Cardiac muscle cell (in vitro differentiated cells and primary cell): ENCODE measurements around the gene ENTREP1. TPM values are rescaled to one million over a fixed set of nuclear protein-coding genes. Genes with fewer than 3 reads are reported as not detected.

Experiments used
- DNase-seq, 2 donors: peaks; one replicate each; pipeline versions ENCODE4 v3.0.0 to v3.0.0-alpha.2; 2010 to 2017; ENCODE audit warnings: low read depth in 1 of 2, low spot score in 1 of 2
- H3K27ac ChIP-seq: fragments of 200-600 bp; sonication (generic); 2 replicates; pipeline ENCODE4 v1.5.1; 2016
- H3K27me3 ChIP-seq: fragments of 200-600 bp; sonication (generic); 2 replicates; pipeline ENCODE4 v1.6.0; 2016; ENCODE audit warnings: control low read depth
- H3K36me3 ChIP-seq: fragments of 200-600 bp; sonication (generic); 2 replicates; pipeline ENCODE4 v1.5.1; 2016; ENCODE audit warnings: control low read depth
- H3K4me1 ChIP-seq: fragments of 200-600 bp; sonication (generic); 2 replicates; pipeline ENCODE4 v1.8.1; 2017; ENCODE audit warnings: low read depth, mild to moderate bottlenecking, mixed run types
- H3K4me3 ChIP-seq: fragments of 200-600 bp; sonication (generic); 2 replicates; pipeline ENCODE4 v1.5.1; 2016; ENCODE audit warnings: mild to moderate bottlenecking
- H3K9me3 ChIP-seq: fragments of 200-600 bp; sonication (generic); 2 replicates; pipeline ENCODE4 v1.5.1; 2017; ENCODE audit warnings: low read depth, mild to moderate bottlenecking, control low read depth
- CTCF ChIP-seq: IDR thresholded peaks from 2 replicates; pipeline ENCODE4 v1.5.1; 2012; ENCODE audit warnings: low read depth, mild to moderate bottlenecking, low read length
- polyA plus RNA-seq: library from polyadenylated mRNA; unstranded; fragments of >200 nt; fragmentation: Nextera tagmentation; extraction: Ambion mirVana; gene quantifications from 2 replicates; pipeline ENCODE4 v1.2.1, GENCODE V29; 2016
- total RNA-seq: library from RNA; depleted of rRNA; stranded (reverse); fragments of >200 nt; gene quantifications from 2 replicates; pipeline ENCODE4 v1.2.3, GENCODE V29; 2016

The ENTREP1 gene
- total and polyA plus RNA-seq, 2 experiments from 2014 or later = 176 to 180 TPM

DNA sequence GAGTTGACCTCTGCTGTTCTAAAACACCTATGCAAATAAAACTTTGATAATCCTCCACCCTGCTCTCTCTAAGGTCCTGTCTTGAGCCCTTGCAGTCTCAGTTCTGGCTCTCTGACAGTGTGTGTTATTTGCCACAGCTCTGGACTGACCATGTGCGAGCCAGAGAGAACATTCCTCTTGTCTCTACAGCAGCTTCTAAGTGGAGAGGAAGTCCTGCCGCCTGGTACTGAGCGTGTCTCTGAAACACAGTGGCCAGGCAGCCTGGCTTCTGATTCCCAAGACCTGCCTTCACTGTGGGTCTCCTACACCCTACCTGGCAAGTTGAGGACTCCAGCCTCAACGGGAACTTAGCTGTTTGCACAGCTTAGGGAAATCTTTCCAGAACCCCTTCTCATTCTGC is 61.6 kb downstream of the ENTREP1 start:
- Histone ChIP-seq H3K4me1 (peaks cover 25% of the 10 kb centered on the region), H3K27ac (peak overlapping the region; percentile 28), H3K9me3 (no peaks in the 10 kb centered on the region), H3K27me3 (no peaks in the 10 kb centered on the region), H3K4me3 (no peak overlapping the region), H3K36me3 (peaks cover 85% of the 10 kb centered on the region)
- DNase-seq = no peak
- TF ChIP-seq CTCF = no peak

- Histone ChIP-seq H3K4me3 (no peak overlapping the region), H3K27me3 (no peaks in the 10 kb centered on the region), H3K9me3 (no peaks in the 10 kb centered on the region), H3K4me1 (peaks cover 31% of the 10 kb centered on the region), H3K36me3 (peaks cover 82% of the 10 kb centered on the region), H3K27ac (peak overlapping the region; percentile 44)
- TF ChIP-seq CTCF = no peak
- DNase-seq = no peak
Measured at GRCh38 chr9:69388596-69388995, 63.6 kb downstream of the ENTREP1 start.

- peak in 1 of 2 donors; percentile 42 for DNase-seq
- Histone ChIP-seq H3K36me3 (peaks cover 80% of the 10 kb centered on the region), H3K4me1 (peaks cover 31% of the 10 kb centered on the region), H3K4me3 (no peak overlapping the region), H3K27me3 (no peaks in the 10 kb centered on the region), H3K27ac (peak overlapping the region; percentile 44), H3K9me3 (no peaks in the 10 kb centered on the region)
- no peak for TF ChIP-seq CTCF
Measured at GRCh38 chr9:69389437-69389995, 64.5 kb downstream of the ENTREP1 start.

DNA sequence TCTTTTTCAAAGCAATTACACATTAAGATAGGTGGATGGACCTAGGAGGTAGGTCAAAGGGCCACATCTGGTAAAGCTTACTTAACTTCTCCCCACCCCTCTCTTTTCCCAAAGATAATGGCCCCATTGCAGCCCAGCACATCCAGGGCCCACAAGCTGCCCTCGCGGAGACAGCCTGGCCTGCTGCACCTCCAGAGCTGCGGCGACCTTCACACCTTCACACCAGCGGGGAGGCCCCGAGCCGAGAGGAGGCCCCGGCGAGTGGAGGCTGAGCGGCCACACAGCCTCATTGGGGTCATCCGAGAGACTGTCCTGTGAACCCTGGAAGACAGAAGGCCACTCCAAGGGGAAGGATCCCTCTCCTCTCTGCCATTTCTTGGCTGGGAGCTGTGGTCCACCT is 66.5 kb downstream of the ENTREP1 start:
- Histone ChIP-seq H3K27ac (peak overlapping the region; percentile 77), H3K27me3 (no peaks in the 10 kb centered on the region), H3K4me1 (peaks cover 31% of the 10 kb centered on the region), H3K4me3 (no peak overlapping the region), H3K36me3 (peaks cover 78% of the 10 kb centered on the region), H3K9me3 (no peaks in the 10 kb centered on the region)
- no peak for TF ChIP-seq CTCF
- DNase-seq = no peak

DNA sequence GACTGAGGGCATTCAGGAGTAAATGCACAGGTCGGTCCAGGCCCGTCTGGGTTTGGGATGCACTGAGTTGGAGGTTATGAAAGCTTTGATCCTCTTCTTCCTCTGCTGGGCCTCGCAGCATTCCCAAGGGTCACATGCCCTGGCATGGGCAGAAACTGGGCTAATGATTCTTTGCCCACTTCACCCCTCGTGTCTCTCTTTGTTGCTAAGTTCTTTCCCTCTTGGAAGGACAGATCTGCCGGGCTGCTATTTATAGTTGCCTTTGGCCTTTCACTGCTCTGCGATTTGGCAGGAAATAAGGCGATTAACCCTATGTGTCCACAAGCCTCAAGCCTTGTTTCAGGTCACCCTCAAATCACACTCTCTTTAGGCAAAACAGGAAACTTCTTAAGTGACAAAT is 66.9 kb downstream of the ENTREP1 start:
- Histone ChIP-seq H3K36me3 (peaks cover 74% of the 10 kb centered on the region), H3K4me3 (peak overlapping the region; percentile 5), H3K9me3 (no peaks in the 10 kb centered on the region), H3K27ac (peak overlapping the region; percentile 77), H3K4me1 (peaks cover 31% of the 10 kb centered on the region), H3K27me3 (no peaks in the 10 kb centered on the region)
- peak in 1 of 2 donors; percentile 57 for DNase-seq
- no peak for TF ChIP-seq CTCF
